HEK293 (cell line): ENCODE data around the gene IL17RB.

Experiments
- CTCF ChIP-seq: fragments of 450-650 bp; formaldehyde crosslinking; IDR thresholded peaks from 2 replicates; pipeline ENCODE4 v1.5.1; 2016; ENCODE audit warnings: missing biosample characterization, missing genetic modification characterization
- ELK4 ChIP-seq: IDR thresholded peaks from 2 replicates; pipeline ENCODE4 v1.6.1; 2011; ENCODE audit warnings: mild to moderate bottlenecking, low read depth, low read length, borderline replicate concordance
- INSM2 ChIP-seq: fragments of 450-650 bp; formaldehyde crosslinking; IDR thresholded peaks from 2 replicates; pipeline ENCODE4 v1.5.1; 2016; ENCODE audit warnings: missing biosample characterization, missing genetic modification characterization
- REST ChIP-seq: fragments of 450-650 bp; formaldehyde crosslinking; IDR thresholded peaks from 2 replicates; pipeline ENCODE4 v1.5.1; 2016; ENCODE audit warnings: missing biosample characterization, missing genetic modification characterization
- ZBTB1 ChIP-seq: fragments of 450-650 bp; formaldehyde crosslinking; IDR thresholded peaks from 2 replicates; pipeline ENCODE4 v1.5.1; 2016; ENCODE audit warnings: missing biosample characterization, missing genetic modification characterization
- ZNF146 ChIP-seq: fragments of 450-650 bp; formaldehyde crosslinking; IDR thresholded peaks from 2 replicates; pipeline ENCODE4 v1.5.1; 2016; ENCODE audit warnings: missing biosample characterization, missing genetic modification characterization
- ZNF239 ChIP-seq: fragments of 450-650 bp; formaldehyde crosslinking; IDR thresholded peaks from 2 replicates; pipeline ENCODE4 v1.5.1; 2016; ENCODE audit warnings: missing biosample characterization, missing genetic modification characterization
- ZNF488 ChIP-seq: fragments of 450-650 bp; formaldehyde crosslinking; IDR thresholded peaks from 2 replicates; pipeline ENCODE4 v1.5.1; 2016; ENCODE audit warnings: missing biosample characterization, missing genetic modification characterization
- ZNF529 ChIP-seq: fragments of 450-650 bp; formaldehyde crosslinking; IDR thresholded peaks from 2 replicates; pipeline ENCODE4 v1.5.1; 2017; ENCODE audit warnings: missing genetic modification characterization, missing biosample characterization; ENCODE audit not compliant: insufficient replicate concordance
- ZNF76 ChIP-seq: fragments of 450-650 bp; formaldehyde crosslinking; IDR thresholded peaks from 2 replicates; pipeline ENCODE4; 2016; ENCODE audit warnings: low read depth, missing biosample characterization, missing genetic modification characterization, borderline replicate concordance
- ZNF843 ChIP-seq: fragments of 450-650 bp; formaldehyde crosslinking; IDR thresholded peaks from 2 replicates; pipeline ENCODE4 v1.5.1; 2016; ENCODE audit warnings: missing biosample characterization, missing genetic modification characterization

- no peak for TF ChIP-seq ZNF488 (tag by site-specific recombination)
- no peak for TF ChIP-seq CTCF
- no peak for TF ChIP-seq ELK4
- TF ChIP-seq ZNF529 (tag by site-specific recombination), result no peak
- no peak for TF ChIP-seq ZNF146 (tag by site-specific recombination)
- TF ChIP-seq ZBTB1 (tag by site-specific recombination), result no peak
- no peak for TF ChIP-seq ZNF239
- no peak for TF ChIP-seq INSM2 (tag by site-specific recombination)
- no peak for TF ChIP-seq ZNF843 (tag by site-specific recombination)
- TF ChIP-seq ZNF76 (tag by site-specific recombination), result no peak
- TF ChIP-seq REST (tag by site-specific recombination), result no peak
Measured at GRCh38 chr3:53826048-53826447, 20.3 kb upstream of the IL17RB start.
